Activated T-helper 1 cell treated with Interleukin-2 at 50 U/mL for 16 hours (primary cell): Measurements from ENCODE around the gene CELA1.
"Not testable (repeated sequence)": the region's sequence is repeated elsewhere in the genome, so short reads cannot be mapped to it uniquely, and the experiment has no call there.

Source experiments
- DNase-seq: peaks from one replicate; pipeline ENCODE4 v3.0.0-alpha.2; 2020; ENCODE audit warnings: low read depth

Gene CELA1

DNA sequence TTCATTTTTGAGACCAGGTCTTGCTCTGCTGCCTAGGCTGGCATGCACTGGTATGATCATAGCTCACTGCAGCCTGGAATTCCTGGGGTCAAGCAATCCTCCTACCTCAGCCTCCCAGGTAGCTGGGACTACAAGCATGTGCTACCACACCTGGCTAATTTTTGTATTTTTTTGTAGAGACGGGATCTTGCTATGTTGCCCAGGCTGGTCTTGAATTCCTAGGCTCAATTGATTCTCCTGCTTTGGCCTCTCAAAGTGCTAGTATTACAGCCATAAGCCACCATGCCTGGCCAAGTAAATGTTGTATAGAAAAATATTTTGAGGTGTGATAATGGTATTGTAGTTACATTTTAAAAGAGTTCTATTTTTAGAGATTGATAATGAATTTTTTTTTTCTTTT lies 35.1 kb downstream of the CELA1 start:
- DNase-seq = no peak

DNA sequence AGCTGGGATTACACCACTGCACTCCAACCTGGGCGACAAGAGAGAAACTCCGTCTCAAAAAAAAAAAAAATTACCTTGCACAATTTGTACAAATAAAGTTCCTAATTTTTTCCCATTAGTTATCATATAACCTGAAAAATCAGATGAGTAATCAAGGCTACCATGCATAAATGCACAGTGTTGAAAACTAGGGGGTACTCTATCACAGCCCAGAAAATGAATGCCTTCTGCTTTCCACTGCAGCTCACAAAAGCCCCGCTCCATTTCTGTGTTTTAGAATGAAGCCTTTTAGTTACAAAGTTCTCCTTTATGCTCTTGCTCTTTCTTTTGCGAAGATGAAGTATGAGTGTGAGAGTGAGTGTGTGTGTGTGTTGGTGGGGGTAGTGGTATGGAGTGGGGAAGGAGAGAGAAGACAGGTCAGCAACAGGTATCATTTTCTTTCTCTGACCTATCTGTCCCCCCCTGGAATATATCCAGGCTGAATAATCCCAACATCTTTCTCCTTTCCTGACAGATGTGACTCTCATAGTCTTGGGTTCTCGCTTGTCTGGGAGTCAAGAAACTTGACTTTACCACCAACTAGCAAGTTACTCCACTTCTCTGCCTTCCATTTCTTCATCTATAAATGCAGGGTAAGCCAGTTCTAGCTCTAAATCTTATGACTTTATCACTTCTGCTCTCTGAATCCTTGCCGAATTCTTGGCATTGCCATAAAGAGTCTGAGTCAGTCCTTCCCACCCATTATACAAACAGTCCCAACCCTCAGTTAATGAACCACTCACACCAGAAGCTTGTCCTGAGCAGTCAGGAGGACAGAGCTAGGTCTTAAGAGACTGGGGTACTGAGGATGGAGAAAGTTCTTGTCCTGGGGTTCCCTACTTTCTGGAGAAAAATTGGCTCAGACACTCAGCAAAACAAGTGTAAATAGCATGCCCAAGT lies 38.6 kb downstream of the CELA1 start:
- DNase-seq = no peak

DNA sequence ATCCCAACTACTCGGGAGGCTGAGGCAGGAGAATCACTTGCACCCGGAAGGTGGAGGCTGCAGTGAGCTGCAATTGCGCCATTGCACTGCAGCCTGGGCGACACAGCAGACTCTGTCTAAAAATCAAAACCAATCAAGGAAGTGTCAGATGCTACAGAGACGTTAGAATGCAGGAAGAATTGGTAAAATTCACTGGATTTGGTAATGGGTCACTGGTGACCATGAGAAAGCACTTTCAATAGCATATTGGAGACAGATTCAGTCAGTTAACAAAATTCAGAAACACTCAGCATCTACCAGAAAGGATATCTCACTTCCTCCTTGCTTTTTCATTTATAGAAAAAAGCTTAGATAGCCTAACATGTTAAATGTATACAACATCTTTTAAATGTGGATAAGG lies 40.0 kb downstream of the CELA1 start:
- DNase-seq = no peak

DNA sequence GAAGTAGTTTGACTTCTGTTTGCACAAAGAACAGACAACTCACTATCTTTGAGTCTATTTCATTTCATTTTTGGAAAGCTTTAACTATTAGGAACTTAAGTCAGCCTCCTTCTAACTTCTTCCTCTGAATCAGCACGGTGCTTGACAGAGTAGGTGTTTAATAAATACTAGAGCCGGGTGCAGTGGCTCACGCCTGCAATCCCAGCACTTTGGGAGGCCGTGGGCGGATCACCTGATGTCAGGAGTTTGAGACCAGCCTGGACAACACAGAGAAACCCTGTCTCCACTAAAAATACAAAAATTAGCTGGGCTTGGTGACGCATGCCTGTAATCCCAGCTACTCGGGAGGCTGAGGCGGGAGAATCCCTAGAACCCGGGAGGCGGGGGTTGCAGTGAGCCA lies 45.7 kb downstream of the CELA1 start:
- not testable (repeated sequence) for DNase-seq

DNA sequence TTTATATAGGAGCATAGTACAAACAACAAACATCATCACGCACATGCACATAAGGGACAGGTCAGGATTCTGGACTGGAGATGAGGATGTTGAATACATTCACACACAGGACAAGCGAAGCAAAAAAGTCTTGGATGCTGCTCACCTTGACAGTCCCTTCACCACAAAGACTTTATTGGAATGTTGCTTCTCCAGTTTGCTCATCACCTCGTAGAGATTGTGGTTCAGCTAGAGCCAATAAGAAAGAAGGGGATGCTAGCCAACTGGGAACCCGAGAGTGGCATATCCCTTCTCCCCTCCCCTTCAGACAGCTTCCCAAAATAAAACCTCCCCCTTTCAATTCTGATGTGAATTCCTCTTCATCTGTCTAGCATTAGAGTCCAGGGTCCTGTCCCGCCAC lies 50.8 kb downstream of the CELA1 start:
- no peak for DNase-seq

DNA sequence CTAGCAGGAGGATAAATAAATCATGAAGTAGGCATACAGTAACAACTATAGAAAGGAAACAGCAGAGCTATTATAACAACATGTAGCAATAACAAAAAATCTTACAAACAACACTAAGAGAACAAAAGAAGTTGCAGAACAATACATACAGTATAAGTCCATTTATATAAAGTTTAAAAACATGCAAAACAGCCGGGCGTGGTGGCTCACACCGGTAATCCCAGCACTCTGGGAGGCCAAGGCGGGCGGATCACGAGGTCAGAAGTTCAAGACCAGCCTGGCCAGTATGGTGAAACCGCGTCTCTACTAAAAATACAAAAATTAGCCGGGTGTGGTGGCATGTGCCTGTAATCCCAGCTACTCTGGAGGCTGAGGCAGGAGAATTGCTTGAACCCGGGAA lies 52.4 kb downstream of the CELA1 start:
- DNase-seq = not testable (repeated sequence)

DNA sequence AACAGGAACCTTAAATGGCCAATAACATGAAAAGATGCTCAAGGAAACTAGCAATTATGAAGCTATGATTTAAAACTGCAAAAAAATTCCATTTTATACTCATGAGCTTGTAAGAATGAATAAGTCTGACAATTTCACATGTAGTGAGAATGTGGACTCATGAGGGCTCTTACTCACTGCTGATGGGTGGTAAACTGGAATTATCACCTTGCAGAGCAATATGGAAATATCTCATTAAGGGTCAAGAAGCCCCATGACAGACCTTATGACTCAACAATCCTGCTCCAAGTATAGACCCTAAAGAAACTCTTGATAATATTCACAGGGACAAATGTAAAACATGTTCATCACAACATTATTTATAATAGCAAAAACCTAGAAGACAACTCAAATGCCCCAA lies 52.8 kb downstream of the CELA1 start:
- no peak for DNase-seq

DNA sequence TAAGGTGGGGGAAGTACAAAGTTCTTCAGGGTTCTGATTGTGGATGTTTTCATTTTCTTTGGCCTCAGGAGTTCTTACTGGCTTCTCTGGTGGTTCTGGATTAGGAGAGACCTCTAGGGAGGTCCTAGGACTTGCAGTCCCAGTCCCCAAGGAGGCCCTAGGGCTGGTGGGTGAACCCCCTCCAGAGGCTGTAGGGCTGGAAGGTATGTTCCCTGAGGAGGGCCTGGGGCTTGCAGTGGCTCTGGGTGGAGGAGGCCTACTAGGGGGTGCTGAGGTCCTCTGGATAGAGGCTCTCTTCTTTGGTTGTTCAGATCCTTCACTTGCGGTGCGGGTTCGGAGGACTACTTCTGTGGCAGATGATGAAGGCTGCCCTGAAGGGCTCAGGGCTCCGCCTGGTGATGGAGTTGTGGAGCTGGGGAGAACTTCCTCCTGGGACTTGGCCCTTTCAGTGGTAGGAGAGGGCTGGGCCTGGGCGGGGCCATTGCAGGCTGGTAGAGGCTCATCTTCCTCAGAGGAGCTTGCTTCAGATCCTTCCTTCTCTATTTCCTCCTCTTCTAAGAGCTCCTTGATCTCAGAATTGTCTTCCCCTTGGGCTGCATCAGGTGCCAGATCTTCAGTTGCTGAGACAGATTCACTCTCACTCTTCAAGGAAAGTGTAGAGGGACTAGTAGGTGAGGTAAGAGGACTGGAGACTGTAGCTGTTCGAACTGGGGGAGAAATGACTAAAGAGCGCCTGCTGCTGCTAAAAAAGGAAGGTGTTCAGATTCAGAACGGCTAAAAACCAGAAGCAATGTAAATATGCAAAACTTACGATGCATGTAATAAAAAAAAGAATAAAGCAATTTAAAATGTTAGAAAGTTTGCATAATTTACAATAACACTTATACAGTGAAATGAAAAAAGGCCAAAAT lies 54.6 kb downstream of the CELA1 start:
- not testable (repeated sequence) for DNase-seq

DNA sequence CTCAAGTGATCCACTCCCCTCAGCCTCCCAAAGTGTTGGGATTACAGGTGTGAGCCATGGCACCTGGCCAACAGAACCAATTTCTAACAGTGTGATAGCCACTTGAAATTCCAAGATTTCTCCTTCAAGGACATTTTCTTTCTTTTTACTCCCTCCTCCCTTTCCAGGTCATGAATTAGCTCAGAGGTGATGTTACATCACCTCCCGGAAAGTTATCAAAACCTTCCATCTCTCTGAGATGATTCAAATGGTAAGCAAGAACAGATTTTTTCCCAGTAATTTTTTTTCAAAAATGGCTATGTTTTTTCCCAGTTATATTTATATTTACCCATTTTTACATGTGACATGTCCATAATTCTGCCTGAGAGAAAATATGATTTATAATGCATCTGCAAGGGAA lies 60.6 kb downstream of the CELA1 start:
- DNase-seq = no peak

DNA sequence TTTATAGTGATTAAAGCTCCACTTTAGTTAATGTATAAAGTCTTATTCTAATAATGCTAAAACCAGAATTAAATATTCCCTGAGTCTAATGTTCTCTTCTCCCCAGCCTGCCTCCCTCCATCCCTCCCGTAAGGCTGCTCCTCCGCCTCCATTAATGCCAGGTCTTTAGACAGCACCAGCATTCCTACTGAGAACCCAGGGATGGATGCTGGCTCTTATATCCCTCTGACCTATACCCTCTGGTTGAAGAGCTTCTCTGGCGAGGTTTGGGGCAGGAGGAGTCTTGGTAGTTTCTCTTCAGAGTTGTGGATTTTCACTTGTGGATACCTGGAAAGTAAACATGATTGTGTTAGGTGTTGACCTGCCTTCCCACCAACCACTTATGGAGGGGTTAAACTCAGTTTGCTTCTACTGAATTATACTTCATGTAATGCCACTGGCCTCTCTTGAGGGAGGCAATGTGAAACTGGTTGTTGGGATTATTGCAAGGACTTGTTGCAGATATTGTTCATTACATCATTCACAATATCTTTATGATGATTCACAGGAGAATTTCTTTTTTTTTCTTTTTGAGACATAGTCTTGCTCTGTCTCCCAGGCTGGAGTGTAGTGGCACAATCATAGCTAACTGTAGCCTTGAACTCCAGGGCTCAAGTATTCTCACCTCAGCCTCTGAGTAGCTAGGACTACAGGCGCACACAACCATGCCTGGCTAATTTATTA lies 65.1 kb downstream of the CELA1 start:
- no peak for DNase-seq
